Mucosa of gallbladder (tissue), 1 donor: Measurements from ENCODE around the gene ASMT. TPM values are rescaled to one million over a fixed set of nuclear protein-coding genes. Genes with fewer than 3 reads are reported as not detected.
"Not testable (repeated sequence)": the region's sequence is repeated elsewhere in the genome, so short reads cannot be mapped to it uniquely, and the experiment has no call there.

ENCODE experiments used
- DNase-seq: peaks from one replicate; pipeline ENCODE4 v3.0.0-alpha.2; 2020; ENCODE audit warnings: low spot score
- total RNA-seq: library from RNA; stranded (reverse); gene quantifications from one replicate; pipeline ENCODE4 v1.2.1, GENCODE V29; 2021
- donor health status: DM: no; HTN: no; CAD: no.

The ASMT gene
- total RNA-seq, 1 donor from 2014 or later, result not detected

GRCh38 chrX:1597345-1598020 is 17.4 kb upstream of the ASMT start:
- no peak for DNase-seq

GRCh38 chrX:1598021-1598875 is 16.6 kb upstream of the ASMT start:
- DNase-seq, result no peak

DNA sequence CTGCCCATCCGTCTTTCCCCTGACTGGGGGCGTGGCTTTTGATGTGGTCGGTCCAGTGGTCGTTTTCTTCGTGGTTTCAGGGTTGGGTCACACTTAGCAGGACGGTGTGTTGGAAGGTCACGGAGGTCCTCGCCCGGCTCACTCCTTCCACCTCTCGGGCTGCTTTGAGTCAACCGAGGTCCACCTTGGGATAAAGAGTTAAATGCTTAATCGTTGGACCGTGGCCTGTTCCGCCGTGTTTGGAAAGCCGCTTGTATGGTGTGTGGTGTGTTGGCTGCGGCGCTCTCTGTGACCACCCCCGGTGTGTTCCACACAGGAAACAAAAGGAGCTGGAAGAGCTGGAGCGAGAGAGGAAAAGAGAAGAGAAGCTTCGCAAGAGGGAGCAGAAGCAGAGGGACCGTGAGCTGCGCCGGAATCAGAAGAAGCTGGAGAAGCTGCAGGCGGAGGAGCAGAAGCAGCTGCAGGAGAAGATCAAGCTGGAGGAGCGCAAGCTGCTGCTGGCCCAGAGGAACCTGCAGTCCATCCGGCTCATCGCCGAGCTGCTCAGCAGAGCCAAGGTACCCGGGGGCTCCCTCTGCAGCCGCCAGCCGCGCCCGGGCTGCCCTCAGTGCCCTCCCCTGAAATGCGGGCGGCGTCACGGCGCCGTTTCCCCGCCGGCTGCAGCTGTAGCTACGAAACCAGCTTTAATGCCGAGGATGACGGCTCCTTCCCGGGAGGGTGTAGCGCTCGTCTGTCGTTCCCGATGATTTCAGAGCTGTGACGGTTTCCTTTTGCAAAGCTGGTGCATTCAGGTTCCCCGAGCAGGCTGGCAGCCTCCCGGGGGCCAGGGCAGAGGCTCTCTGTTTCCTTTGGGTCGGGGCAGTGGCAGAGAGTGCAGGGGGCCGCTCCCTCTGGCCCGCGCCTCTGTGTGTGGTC is 15.7 kb upstream of the ASMT start:
- no peak for DNase-seq

- DNase-seq, result no peak
Measured at GRCh38 chrX:1599791-1600405, 15.0 kb upstream of the ASMT start.

DNA sequence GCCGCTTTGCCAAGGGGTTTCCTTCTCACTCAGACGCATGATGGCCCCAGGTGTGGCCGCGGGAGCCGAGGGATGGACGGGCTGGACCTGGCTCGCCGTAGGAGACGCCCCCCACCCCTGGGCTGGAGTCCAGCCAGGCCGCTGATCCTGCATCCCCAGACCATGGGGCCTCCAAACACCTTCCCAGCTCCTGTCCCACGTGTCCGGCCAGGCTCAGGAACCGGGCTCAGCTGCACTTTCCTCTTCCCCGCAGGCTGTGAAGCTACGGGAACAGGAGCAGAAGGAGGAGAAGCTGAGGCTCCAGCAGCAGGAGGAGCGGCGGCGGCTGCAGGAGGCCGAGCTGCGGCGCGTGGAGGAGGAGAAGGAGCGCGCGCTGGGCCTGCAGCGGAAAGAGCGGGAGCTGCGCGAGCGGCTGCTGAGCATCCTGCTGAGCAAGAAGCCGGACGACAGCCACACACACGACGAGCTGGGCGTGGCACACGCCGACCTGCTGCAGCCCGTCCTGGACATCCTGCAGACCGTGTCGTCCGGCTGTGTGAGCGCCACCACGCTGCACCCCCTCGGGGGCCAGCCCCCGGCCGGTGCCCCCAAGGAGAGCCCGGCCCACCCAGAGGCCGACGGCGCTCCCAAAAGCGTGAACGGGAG is 14.3 kb upstream of the ASMT start:
- DNase-seq, result no peak

DNA sequence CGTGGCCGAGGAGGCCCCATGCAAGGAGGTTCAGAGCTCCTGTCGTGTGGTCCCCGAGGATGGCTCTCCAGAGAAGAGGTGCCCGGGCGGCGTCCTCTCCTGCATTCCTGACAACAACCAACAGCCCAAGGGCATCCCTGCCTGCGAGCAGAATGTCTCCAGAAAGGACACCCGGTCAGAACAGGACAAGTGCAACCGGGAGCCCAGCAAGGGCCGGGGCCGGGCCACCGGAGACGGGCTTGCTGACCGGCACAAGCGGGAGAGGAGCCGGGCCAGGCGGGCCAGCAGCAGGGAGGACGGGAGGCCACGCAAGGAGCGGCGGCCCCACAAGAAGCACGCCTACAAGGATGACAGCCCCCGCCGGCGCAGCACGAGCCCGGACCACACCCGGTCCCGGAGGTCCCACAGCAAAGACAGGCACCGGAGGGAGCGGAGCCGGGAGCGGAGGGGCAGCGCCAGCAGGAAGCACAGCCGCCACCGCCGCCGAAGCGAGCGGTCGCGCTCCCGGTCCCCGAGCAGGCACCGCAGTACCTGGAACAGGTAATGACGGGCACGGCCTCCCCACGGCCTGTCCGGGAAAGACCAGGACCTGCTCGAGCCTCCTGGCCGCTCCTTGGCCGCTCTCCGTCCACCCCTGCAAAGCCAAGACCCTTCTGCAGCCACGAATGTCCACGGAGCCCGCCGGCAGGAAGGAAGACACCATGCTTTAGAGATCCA is 13.7 kb upstream of the ASMT start:
- no peak for DNase-seq

DNA sequence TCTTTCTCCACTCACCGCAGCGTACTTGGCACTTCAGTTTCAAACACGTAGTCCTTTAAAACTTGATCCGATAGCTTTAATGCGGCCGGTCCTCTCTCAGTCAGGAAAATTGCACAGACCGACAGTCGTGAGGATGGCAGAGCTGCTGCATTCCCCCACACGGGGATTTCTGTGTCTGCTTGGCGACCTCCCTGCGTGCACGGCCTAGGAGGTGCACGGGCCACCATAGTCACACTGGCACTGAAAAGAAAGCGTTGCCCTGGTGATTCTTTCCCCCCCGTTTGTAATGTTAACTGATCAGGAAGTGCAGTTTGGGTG is 13.1 kb upstream of the ASMT start:
- DNase-seq, result no peak

DNA sequence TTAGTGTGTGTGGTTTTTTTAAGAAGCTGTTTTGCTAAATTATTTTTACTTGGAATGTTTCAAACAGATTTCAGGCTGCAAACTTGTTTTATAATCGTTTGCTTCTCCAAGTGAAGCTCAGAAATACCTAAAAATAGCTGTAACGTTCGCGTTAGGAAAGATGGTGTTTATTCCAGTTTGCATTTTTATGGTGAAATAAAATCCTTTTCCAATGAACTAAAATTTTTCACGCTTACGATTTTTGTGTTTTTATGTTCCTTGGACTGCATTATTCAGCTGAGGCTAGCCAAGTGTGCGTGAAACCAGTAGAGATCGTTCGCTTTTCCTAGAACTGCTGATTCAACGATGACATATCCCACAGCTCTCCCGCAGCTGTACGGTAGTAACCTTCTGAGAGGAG is 12.6 kb upstream of the ASMT start:
- DNase-seq, result no peak

DNA sequence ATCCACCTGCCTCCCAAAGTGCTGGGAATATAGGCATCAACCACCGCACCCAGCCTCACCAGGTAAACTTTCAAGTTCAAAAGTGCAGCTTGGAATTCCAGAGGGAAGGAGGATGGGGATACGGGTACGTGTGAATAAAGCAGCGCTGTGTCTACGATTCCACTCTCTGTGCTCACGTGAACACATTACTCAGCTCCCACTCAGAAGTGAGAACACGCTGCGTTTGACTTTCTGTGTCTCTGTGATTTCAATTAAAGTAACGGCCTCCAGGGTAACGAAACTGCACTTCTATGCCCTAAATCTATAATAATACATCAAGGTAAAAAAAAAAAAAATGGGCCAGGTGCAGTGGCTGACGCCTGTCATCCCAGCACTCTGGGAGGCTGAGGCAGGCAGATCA is 8.4 kb upstream of the ASMT start:
- no peak for DNase-seq

- DNase-seq, result no peak
Measured at GRCh38 chrX:1609311-1609710, 5.5 kb upstream of the ASMT start.

DNA sequence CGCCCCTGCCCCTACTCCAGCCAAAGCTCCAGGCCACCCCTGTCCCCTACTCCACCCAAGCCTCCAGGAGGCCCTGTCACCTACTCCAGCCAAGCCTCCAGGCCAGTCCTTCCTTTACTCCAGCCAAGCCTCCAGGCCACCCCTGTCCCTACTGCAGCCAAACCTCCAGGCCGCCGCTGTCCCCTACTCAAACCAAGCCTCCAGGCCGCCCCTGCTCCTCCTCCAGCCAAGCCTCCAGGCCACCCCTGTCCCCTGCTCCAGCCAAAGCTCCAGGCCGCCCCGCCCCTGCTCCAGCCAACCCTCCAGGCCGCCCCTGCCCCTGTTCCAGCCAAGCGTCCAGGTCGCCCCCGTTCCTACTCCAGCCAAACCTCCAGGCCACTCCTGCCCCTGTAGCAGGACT is 5.1 kb upstream of the ASMT start:
- DNase-seq, result no peak

DNA sequence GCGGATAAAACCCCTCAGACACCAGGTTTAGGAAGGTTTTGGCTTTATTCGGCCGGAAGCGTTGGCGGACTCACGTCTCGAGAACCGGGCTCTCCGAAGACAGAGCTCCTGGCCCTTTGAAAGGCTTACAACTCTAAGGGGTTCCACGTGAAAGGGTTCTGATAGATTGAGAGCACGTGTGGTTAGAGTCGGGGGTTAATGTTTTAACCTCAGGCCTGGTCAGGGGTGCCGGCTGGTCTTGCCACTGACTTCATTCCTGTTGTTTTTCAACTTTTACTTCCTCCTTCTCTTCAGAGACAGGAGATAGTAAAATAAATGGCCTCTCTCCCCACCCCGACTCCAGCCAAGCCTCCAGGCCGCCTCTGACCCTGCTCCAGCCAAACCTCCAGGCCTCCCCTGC is 4.7 kb upstream of the ASMT start:
- DNase-seq, result no peak

DNA sequence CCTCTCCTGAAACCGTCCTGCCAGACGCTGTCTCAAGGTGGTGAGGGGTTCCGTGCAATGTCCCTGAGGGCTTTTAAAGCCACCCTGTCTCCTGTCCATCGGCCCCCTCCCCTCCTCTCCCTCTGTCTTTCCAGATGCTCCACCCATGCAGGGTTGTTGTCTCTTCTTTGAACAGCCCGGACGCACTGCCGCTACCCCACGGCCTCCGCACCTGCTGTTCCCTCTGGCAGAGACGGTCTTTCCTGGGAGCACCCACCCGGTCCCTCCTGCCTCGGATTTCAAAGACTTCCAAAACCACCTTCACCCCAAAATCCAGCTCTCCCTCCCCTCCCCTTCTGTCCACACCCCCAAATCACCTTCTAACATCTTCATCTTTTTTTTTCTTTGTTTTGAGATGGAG is 4.1 kb upstream of the ASMT start:
- no peak for DNase-seq

- no peak for DNase-seq
Measured at GRCh38 chrX:1612641-1613286, 2.1 kb upstream of the ASMT start.

- no peak for DNase-seq
Measured at GRCh38 chrX:1618689-1619088, 3.8 kb downstream of the ASMT start.

- DNase-seq, result no peak
Measured at GRCh38 chrX:1623691-1624090, 8.8 kb downstream of the ASMT start.

DNA sequence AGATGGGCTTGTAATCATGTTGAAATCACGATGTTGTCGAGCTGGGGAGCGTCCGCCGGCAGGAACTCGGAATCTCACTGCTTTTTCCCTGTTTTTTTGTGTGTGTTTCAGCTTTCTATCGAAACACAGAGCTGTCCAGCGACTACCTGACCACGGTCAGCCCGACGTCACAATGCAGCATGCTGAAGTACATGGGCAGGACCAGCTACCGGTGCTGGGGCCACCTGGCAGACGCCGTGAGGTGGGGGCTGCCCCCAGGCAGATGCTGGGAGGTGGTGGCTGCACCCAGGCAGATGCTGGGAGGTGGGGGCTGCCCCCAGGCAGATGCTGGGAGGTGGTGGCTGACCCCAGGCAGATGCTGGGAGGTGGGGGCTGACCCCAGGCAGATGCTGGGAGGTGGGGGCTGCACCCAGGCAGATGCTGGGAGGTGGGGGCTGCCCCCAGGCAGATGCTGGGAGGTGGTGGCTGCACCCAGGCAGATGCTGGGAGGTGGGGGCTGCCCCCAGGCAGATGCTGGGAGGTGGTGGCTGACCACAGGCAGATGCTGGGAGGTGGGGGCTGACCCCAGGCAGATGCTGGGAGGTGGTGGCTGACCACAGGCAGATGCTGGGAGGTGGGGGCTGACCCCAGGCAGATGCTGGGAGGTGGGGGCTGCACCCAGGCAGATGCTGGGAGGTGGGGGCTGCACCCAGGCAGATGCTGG is 9.4 kb downstream of the ASMT start:
- DNase-seq, result not testable (repeated sequence)

- DNase-seq, result not testable (repeated sequence)
Measured at GRCh38 chrX:1624861-1625215, 10.0 kb downstream of the ASMT start.

GRCh38 chrX:1629244-1629643 is 14.4 kb downstream of the ASMT start:
- DNase-seq, result no peak

GRCh38 chrX:1646009-1646408 is 31.1 kb downstream of the ASMT start:
- DNase-seq, result no peak
